Kidney epithelial cell (primary cell): ENCODE results near the gene DPP6. TPM values are rescaled to one million over a fixed set of nuclear protein-coding genes. Genes with fewer than 3 reads are reported as not detected.

Source experiments
- DNase-seq: peaks from one replicate; pipeline ENCODE4 v3.0.0-alpha.2; 2010; ENCODE audit warnings: low read depth
- H3K27me3 ChIP-seq: 2 replicates; pipeline ENCODE4 v1.6.0; 2011; ENCODE audit warnings: low read length; ENCODE audit not compliant: control insufficient read depth, insufficient read depth
- H3K36me3 ChIP-seq: 2 replicates; pipeline ENCODE4 v1.5.1; 2011; ENCODE audit warnings: low read length; ENCODE audit not compliant: control insufficient read depth, insufficient read depth
- H3K4me3 ChIP-seq: 2 replicates; pipeline ENCODE4 v1.5.1; 2011; ENCODE audit warnings: low read depth, mild to moderate bottlenecking, control low read depth, low read length
- total RNA-seq: library from RNA; depleted of rRNA; stranded (reverse); fragments of >200 nt; gene quantifications from 2 replicates; pipeline ENCODE4 v1.2.3, GENCODE V29; 2015
- TF ChIP-seq, protein P1 (sequence below): IDR thresholded peaks from 2 replicates; pipeline ENCODE4 v1.5.1; 2011; ENCODE audit warnings: mild to moderate bottlenecking, moderate library complexity, low read length, control low read depth, inconsistent platforms; ENCODE audit not compliant: insufficient read depth, poor library complexity, severe bottlenecking

The DPP6 gene
- total RNA-seq, 1 donor from 2014 or later = 0.84 TPM

DNA sequence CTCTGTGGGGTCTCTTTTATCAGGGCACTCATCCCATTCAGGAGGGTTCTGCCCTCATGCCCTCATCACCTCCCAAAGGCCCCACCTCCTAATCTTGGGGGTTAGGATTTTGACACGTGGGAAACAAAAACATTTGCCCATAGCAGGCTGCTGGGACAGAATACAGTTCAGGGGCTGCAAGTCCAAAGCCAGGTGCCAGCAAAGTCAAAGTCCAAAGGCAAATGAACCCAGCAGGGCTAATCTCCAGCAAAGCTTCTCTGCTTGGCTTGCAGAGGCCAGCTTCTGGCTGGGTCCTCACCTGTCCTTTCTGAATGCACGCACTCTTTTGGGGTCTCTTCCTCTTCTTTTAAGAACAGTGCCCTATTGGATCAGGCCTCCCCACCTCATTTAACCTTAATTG is 359.9 kb downstream of the DPP6 start:
- Histone ChIP-seq H3K4me3 (no peak overlapping the region), H3K36me3 (no peaks in the 10 kb centered on the region), H3K27me3 (no peaks in the 10 kb centered on the region)
- TF ChIP-seq, protein P1, sequence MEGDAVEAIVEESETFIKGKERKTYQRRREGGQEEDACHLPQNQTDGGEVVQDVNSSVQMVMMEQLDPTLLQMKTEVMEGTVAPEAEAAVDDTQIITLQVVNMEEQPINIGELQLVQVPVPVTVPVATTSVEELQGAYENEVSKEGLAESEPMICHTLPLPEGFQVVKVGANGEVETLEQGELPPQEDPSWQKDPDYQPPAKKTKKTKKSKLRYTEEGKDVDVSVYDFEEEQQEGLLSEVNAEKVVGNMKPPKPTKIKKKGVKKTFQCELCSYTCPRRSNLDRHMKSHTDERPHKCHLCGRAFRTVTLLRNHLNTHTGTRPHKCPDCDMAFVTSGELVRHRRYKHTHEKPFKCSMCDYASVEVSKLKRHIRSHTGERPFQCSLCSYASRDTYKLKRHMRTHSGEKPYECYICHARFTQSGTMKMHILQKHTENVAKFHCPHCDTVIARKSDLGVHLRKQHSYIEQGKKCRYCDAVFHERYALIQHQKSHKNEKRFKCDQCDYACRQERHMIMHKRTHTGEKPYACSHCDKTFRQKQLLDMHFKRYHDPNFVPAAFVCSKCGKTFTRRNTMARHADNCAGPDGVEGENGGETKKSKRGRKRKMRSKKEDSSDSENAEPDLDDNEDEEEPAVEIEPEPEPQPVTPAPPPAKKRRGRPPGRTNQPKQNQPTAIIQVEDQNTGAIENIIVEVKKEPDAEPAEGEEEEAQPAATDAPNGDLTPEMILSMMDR = no peak
- DNase-seq = no peak

GRCh38 chr7:154415709-154416399 is 363.7 kb downstream of the DPP6 start:
- DNase-seq = no peak

DNA sequence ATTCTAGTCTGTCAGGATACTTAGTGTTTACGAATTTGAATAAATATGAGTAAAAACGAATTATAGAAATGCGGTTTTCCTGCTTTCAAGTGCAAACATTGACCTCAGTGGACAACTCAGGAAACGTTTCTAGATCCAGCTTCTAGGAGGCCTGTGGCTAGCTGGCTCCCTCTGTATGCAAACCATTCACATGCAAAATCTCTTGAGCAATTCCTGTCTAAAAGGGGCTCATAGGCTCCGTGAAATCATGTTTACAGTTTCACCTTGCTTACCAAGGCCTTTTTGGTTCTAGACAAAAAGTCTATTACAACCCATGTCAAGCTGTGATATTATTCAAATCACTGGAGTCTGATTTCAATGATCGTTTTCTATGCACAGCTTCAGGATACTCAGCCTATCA is 364.5 kb downstream of the DPP6 start:
- DNase-seq = no peak
- TF ChIP-seq, protein P1 = no peak
- no peak overlapping the region for H3K4me3 ChIP-seq
- H3K27me3 ChIP-seq = no peaks in the 10 kb centered on the region
- H3K36me3 ChIP-seq = no peaks in the 10 kb centered on the region

More at GRCh38 chr7:154415709-154416399, 363.7 kb downstream of the DPP6 start:
- no peak overlapping the region for H3K4me3 ChIP-seq
- H3K36me3 ChIP-seq = no peaks in the 10 kb centered on the region
- TF ChIP-seq, protein P1 = no peak
- H3K27me3 ChIP-seq = no peaks in the 10 kb centered on the region

- H3K4me3 ChIP-seq = no peak overlapping the region
- DNase-seq = no peak
- H3K36me3 ChIP-seq = no peaks in the 10 kb centered on the region
- H3K27me3 ChIP-seq = no peaks in the 10 kb centered on the region
- TF ChIP-seq, protein P1 = no peak
Measured at GRCh38 chr7:154419344-154419743, 367.1 kb downstream of the DPP6 start.

- no peaks in the 10 kb centered on the region for H3K27me3 ChIP-seq
- H3K36me3 ChIP-seq = no peaks in the 10 kb centered on the region
- no peak for DNase-seq
- H3K4me3 ChIP-seq = no peak overlapping the region
- TF ChIP-seq, protein P1 = no peak
Measured at GRCh38 chr7:154423231-154423630, 371.0 kb downstream of the DPP6 start.

DNA sequence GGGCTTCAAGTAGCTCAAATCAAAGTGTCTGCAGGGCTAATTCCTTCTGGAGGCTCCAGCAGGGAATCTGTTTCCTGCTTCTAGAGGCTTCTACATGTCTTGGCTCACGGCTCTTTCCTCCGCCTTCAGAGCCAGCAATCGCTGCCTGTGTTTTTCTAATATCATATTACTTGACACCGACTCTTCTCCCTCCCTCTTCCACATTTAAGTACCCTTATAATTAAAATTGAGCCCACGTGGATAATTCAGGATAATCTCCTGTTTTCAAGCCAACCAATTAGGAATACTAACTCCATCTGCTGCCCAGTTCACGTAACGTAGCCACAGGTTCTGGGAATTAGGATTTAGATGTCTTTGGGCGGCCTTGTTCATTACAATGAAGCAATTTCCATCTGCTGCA is 372.2 kb downstream of the DPP6 start:
- Histone ChIP-seq H3K36me3 (no peaks in the 10 kb centered on the region), H3K4me3 (no peak overlapping the region), H3K27me3 (no peaks in the 10 kb centered on the region)
- no peak for DNase-seq
- TF ChIP-seq, protein P1 = no peak
